22Rv1 (cell line): ENCODE data around the gene HDLBP.

Source experiments
- ZFX ChIP-seq: fragments of 450-650 bp; IDR thresholded peaks from 2 replicates; pipeline ENCODE4 v1.6.1; 2017; ENCODE audit warnings: antibody characterized with exemption, borderline replicate concordance
- TF ChIP-seq, protein P1 (sequence below): fragments of 450-650 bp; IDR thresholded peaks from 2 replicates; pipeline ENCODE4 v1.5.1; 2017; ENCODE audit warnings: mild to moderate bottlenecking

DNA sequence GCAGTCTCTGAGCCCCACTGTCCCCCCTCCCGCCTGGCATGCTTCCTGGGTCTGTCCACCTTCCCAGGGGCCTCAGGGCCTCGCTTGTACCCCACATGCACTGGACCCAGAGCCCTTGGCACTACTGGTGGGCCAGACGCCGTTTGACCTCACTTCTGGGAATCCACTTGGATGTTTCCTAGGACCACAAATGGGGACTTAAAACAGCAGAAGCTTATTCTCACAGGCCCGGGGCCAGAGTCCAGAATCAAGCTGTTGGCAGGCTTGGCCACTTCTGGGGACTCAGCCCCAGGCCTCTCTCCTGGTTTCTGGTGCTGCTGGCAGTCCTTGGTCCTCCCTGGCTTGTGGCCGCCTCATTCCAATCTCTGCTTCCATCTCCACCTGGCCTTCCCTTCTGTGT, 107.4 kb downstream of the HDLBP start:
- TF ChIP-seq, protein P1, sequence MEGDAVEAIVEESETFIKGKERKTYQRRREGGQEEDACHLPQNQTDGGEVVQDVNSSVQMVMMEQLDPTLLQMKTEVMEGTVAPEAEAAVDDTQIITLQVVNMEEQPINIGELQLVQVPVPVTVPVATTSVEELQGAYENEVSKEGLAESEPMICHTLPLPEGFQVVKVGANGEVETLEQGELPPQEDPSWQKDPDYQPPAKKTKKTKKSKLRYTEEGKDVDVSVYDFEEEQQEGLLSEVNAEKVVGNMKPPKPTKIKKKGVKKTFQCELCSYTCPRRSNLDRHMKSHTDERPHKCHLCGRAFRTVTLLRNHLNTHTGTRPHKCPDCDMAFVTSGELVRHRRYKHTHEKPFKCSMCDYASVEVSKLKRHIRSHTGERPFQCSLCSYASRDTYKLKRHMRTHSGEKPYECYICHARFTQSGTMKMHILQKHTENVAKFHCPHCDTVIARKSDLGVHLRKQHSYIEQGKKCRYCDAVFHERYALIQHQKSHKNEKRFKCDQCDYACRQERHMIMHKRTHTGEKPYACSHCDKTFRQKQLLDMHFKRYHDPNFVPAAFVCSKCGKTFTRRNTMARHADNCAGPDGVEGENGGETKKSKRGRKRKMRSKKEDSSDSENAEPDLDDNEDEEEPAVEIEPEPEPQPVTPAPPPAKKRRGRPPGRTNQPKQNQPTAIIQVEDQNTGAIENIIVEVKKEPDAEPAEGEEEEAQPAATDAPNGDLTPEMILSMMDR = no peak
- no peak for TF ChIP-seq ZFX
